K562 treated with DMSO at 1 percent for 24 hours (cell line): ENCODE data around the gene SGCD. TPM values are rescaled to one million over a fixed set of nuclear protein-coding genes. Genes with fewer than 3 reads are reported as not detected.

Experiments used
- total RNA-seq: library from RNA; unstranded; fragments of 300-600 nt; gene quantifications from 2 replicates; pipeline ENCODE4 v1.2.3, GENCODE V29; 2022; ENCODE audit warnings: low read depth; ENCODE audit not compliant: insufficient read depth

Gene SGCD
- not detected in 2 replicates for total RNA-seq

GRCh38 chr5:156326718-156327259 is at the start of gene SGCD:
SGCD (plus strand) TSS chr5:156327164.

